Bronchial smooth muscle cell (primary cell): Measurements from ENCODE around the gene CD226. TPM values are rescaled to one million over a fixed set of nuclear protein-coding genes. Genes with fewer than 3 reads are reported as not detected.

Experiments used
- total RNA-seq: library from RNA; depleted of rRNA; stranded (reverse); fragments of >200 nt; gene quantifications from 2 replicates; pipeline ENCODE4 v1.2.1, GENCODE V29; 2014

Gene CD226
- 0.16 and 0.34 TPM in 2 replicates for total RNA-seq

DNA sequence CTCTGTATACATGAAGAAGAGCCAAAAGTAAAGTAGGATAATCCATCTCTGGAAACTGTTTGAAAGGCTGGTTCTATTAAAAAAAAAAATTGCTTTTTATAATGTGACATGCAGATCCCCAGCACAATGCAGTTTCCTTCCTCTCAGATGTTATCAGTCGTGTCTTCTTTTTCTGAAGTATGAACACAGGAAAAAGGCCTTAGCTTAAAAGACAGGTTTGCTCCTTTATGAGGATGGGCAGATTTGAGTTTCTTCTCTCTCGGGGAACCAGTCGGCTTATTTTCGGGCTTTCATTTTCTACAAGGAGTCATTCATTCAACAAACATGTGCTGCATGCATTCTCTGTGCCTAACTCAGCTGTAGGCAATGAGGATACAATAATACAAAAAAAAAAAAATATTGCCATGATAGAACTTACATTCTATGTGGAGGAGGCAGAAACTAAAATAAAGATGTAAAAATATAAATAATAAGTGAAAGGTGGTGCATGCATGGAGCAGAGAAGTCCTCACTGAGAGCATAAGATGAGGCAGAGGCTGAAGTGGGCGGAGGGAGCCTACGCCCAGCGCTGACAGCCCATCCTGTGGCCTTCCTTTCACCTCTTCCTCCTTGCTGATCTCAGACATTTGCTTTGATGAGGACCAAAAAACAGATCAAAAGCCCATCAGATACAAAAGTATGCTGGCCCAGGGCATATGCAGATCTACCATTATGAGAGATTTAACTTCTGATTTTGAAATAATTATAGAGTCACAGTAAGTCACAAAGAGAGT, at the start of gene CD226:
Gene CD226, minus strand, starts transcription at position 513 of the 773 bp plus-strand sequence. Its CDS starts 467 bp downstream, at position 46.

